ENCODE measurements around the gene TPO.

Gene TPO

GRCh38 chr2:1584051-1584531 is 170.8 kb downstream of the TPO start:
- DNase-seq: no peak
- H3K9me3 Mint-ChIP-seq: peaks cover 9% of the 10 kb centered on the region
- TF ChIP-seq CTCF (IDR thresholded peaks at IDR 0.05): no peak

GRCh38 chr2:1584691-1585485 is 171.6 kb downstream of the TPO start:
- no peaks in the 10 kb centered on the region for H3K27me3 Mint-ChIP-seq (ENCODE audit: low read depth, poor library complexity)
- DNase-seq: no peak
- peaks cover 9% of the 10 kb centered on the region for H3K9me3 Mint-ChIP-seq
- TF ChIP-seq CTCF (IDR thresholded peaks at IDR 0.05): no peak
- no peak overlapping the region for H3K27ac Mint-ChIP-seq
- H3K4me1 Mint-ChIP-seq: peaks cover 26% of the 10 kb centered on the region
- H3K4me3 Mint-ChIP-seq: no peak overlapping the region
- peaks cover 5% of the 10 kb centered on the region for H3K36me3 Mint-ChIP-seq (ENCODE audit: low read depth)

More at GRCh38 chr2:1584051-1584531, 170.8 kb downstream of the TPO start:
- Mint-ChIP-seq H3K36me3 (ENCODE audit: low read depth) (peaks cover 5% of the 10 kb centered on the region), H3K4me1 (peaks cover 19% of the 10 kb centered on the region), H3K27me3 (ENCODE audit: low read depth, poor library complexity) (peaks cover 3% of the 10 kb centered on the region), H3K4me3 (no peak overlapping the region), H3K27ac (no peak overlapping the region)

- peaks cover 5% of the 10 kb centered on the region for H3K36me3 Mint-ChIP-seq (ENCODE audit: low read depth)
- H3K4me3 Mint-ChIP-seq: no peak overlapping the region
- no peak for TF ChIP-seq CTCF (IDR thresholded peaks at IDR 0.05)
- peaks cover 30% of the 10 kb centered on the region for H3K4me1 Mint-ChIP-seq
- H3K9me3 Mint-ChIP-seq: peaks cover 9% of the 10 kb centered on the region
- peaks cover 4% of the 10 kb centered on the region for H3K27me3 Mint-ChIP-seq (ENCODE audit: low read depth, poor library complexity)
- H3K27ac Mint-ChIP-seq: no peak overlapping the region
- DNase-seq: no peak
These were observed 172.4 kb downstream of the TPO start for GRCh38 chr2:1585635-1586034.

- no peak for DNase-seq
- Mint-ChIP-seq H3K27ac (no peak overlapping the region), H3K9me3 (peaks cover 9% of the 10 kb centered on the region), H3K4me1 (peaks cover 37% of the 10 kb centered on the region), H3K4me3 (no peak overlapping the region), H3K36me3 (ENCODE audit: low read depth) (peaks cover 5% of the 10 kb centered on the region), H3K27me3 (ENCODE audit: low read depth, poor library complexity) (peaks cover 4% of the 10 kb centered on the region)
- no peak for TF ChIP-seq CTCF (IDR thresholded peaks at IDR 0.05)
These were observed 173.1 kb downstream of the TPO start for GRCh38 chr2:1586251-1586922.

- peaks cover 6% of the 10 kb centered on the region for H3K9me3 Mint-ChIP-seq
- H3K27ac Mint-ChIP-seq: no peak overlapping the region
- no peak for TF ChIP-seq CTCF (IDR thresholded peaks at IDR 0.05)
- no peak overlapping the region for H3K4me3 Mint-ChIP-seq
- H3K4me1 Mint-ChIP-seq: peaks cover 37% of the 10 kb centered on the region
- peaks cover 4% of the 10 kb centered on the region for H3K27me3 Mint-ChIP-seq (ENCODE audit: low read depth, poor library complexity)
- DNase-seq: no peak
- H3K36me3 Mint-ChIP-seq (ENCODE audit: low read depth): peaks cover 1% of the 10 kb centered on the region
These were observed 173.9 kb downstream of the TPO start for GRCh38 chr2:1586923-1587840.

All from nephron progenitor cell (in vitro differentiated cells).